ENCODE measurements around the gene SHD. TPM values are rescaled to one million over a fixed set of nuclear protein-coding genes. Genes with fewer than 3 reads are reported as not detected.
A peak's percentile ranks its signal among the peaks of the same experiment; 100 is the strongest.
"Not testable (repeated sequence)": the region's sequence is repeated elsewhere in the genome, so short reads cannot be mapped to it uniquely, and the experiment has no call there.

SHD gene
- total RNA-seq, 1 donor from 2014 or later, result not detected

- DNase-seq (ENCODE audit: low read depth) (no peak), FAIRE-seq (no peak)
- Histone ChIP-seq H3K27me3 (ENCODE audit: control insufficient read depth, insufficient read depth, low read length) (no peaks in the 10 kb centered on the region), H3K4me3 (ENCODE audit: low read depth, low read length) (no peak overlapping the region), H3K36me3 (ENCODE audit: control insufficient read depth, insufficient read depth, low read length) (no peaks in the 10 kb centered on the region)
- TF ChIP-seq CTCF (IDR thresholded peaks at IDR 0.05; ENCODE audit: insufficient read depth, low read length, severe bottlenecking), result no peak
Measured at GRCh38 chr19:4234862-4235201, 44.2 kb upstream of the SHD start.

- not testable (repeated sequence) for H3K36me3 ChIP-seq (ENCODE audit: control insufficient read depth, insufficient read depth, low read length); H3K27me3 ChIP-seq (ENCODE audit: control insufficient read depth, insufficient read depth, low read length); H3K4me3 ChIP-seq (ENCODE audit: low read depth, low read length); DNase-seq (ENCODE audit: low read depth); FAIRE-seq
Measured at GRCh38 chr19:4237510-4237909, 41.6 kb upstream of the SHD start.

- DNase-seq (ENCODE audit: low read depth), result no peak
- H3K27me3 ChIP-seq (ENCODE audit: control insufficient read depth, insufficient read depth, low read length), result no peaks in the 10 kb centered on the region
- H3K4me3 ChIP-seq (ENCODE audit: low read depth, low read length), result no peak overlapping the region
- H3K36me3 ChIP-seq (ENCODE audit: control insufficient read depth, insufficient read depth, low read length), result no peaks in the 10 kb centered on the region
- TF ChIP-seq CTCF (IDR thresholded peaks at IDR 0.05; ENCODE audit: insufficient read depth, low read length, severe bottlenecking), result no peak
- FAIRE-seq, result no peak
Measured at GRCh38 chr19:4238831-4239230, 40.2 kb upstream of the SHD start.

- no peak for DNase-seq (ENCODE audit: low read depth)
- Histone ChIP-seq H3K4me3 (ENCODE audit: low read depth, low read length) (no peak overlapping the region), H3K36me3 (ENCODE audit: control insufficient read depth, insufficient read depth, low read length) (no peaks in the 10 kb centered on the region), H3K27me3 (ENCODE audit: control insufficient read depth, insufficient read depth, low read length) (no peaks in the 10 kb centered on the region)
- TF ChIP-seq CTCF (IDR thresholded peaks at IDR 0.05; ENCODE audit: insufficient read depth, low read length, severe bottlenecking), result no peak
- FAIRE-seq, result no peak
Measured at GRCh38 chr19:4241824-4242430, 37.1 kb upstream of the SHD start.

- FAIRE-seq; DNase-seq (ENCODE audit: low read depth): not testable (repeated sequence)
- H3K36me3 ChIP-seq (ENCODE audit: control insufficient read depth, insufficient read depth, low read length), result peaks cover 13% of the 10 kb centered on the region
Measured at GRCh38 chr19:4245938-4246337, 33.1 kb upstream of the SHD start.

GRCh38 chr19:4246767-4247593 is 32.1 kb upstream of the SHD start, which contains the start of gene YJU2:
Gene YJU2 (plus strand): TSS chr19:4247080. CDS start chr19:4247147, 67 bp downstream.
- TF ChIP-seq CTCF (IDR thresholded peaks at IDR 0.05; ENCODE audit: insufficient read depth, low read length, severe bottlenecking), result peak; percentile 49
- Histone ChIP-seq H3K36me3 (ENCODE audit: control insufficient read depth, insufficient read depth, low read length) (peaks cover 16% of the 10 kb centered on the region), H3K27me3 (ENCODE audit: control insufficient read depth, insufficient read depth, low read length) (no peaks in the 10 kb centered on the region), H3K4me3 (ENCODE audit: low read depth, low read length) (peak within 1 kb of the TSS; percentile 70)
- peak; percentile 96 for DNase-seq (ENCODE audit: low read depth)
- peak; percentile 36 for FAIRE-seq

More at GRCh38 chr19:4245938-4246337, 33.1 kb upstream of the SHD start:
- H3K27me3 ChIP-seq (ENCODE audit: control insufficient read depth, insufficient read depth, low read length); H3K4me3 ChIP-seq (ENCODE audit: low read depth, low read length): not testable (repeated sequence)
